Measurements from ENCODE around the gene ESYT1. TPM values are rescaled to one million over a fixed set of nuclear protein-coding genes. Genes with fewer than 3 reads are reported as not detected.

Gene ESYT1
- total RNA-seq, 6 experiments from 2014 or later, result 136 to 174 (median 151) TPM

Other genes starting within 250 kb of the ESYT1 start
- 10 to 100 TPM; 25.0 to 32.3 (median 28.3) TPM for gene PYM1, start 200.4 kb upstream of the ESYT1 start, total RNA-seq (2021; fragmentation: NEBNext Ultra II Directional; extraction: Animal tissue kit (Norgen Biotek cat#: 25700))
- 10 to 100 TPM; 67.1 to 87.4 (median 79.6) TPM for gene DGKA, start 197.1 kb upstream of the ESYT1 start, total RNA-seq (2021; fragmentation: NEBNext Ultra II Directional; extraction: Animal tissue kit (Norgen Biotek cat#: 25700))
- 1 to 10 TPM in 1 of 6 experiments, under 1 TPM in 5; 0.47 to 1.3 (median 0.59) TPM for gene PMEL, start 162.2 kb upstream of the ESYT1 start, total RNA-seq (2021; fragmentation: NEBNext Ultra II Directional; extraction: Animal tissue kit (Norgen Biotek cat#: 25700))
- 10 to 100 TPM; 27.1 to 61.0 (median 53.9) TPM for gene CDK2, start 161.4 kb upstream of the ESYT1 start, total RNA-seq (2021; fragmentation: NEBNext Ultra II Directional; extraction: Animal tissue kit (Norgen Biotek cat#: 25700))
- gene RAB5B, start 154.2 kb upstream of the ESYT1 start, total RNA-seq (2021; fragmentation: NEBNext Ultra II Directional; extraction: Animal tissue kit (Norgen Biotek cat#: 25700)), result 100 to 1,000 TPM in 2 of 6 experiments, 10 to 100 TPM in 4; 90.2 to 107 (median 96.5) TPM
- gene SUOX, start 131.0 kb upstream of the ESYT1 start, total RNA-seq (2021; fragmentation: NEBNext Ultra II Directional; extraction: Animal tissue kit (Norgen Biotek cat#: 25700)), result 10 to 100 TPM; 15.2 to 19.4 (median 17.0) TPM
- gene IKZF4, start 107.2 kb upstream of the ESYT1 start, total RNA-seq (2021; fragmentation: NEBNext Ultra II Directional; extraction: Animal tissue kit (Norgen Biotek cat#: 25700)), result 1 to 10 TPM; 5.2 to 7.2 (median 5.9) TPM
- 100 to 1,000 TPM in 1 of 6 experiments, 10 to 100 TPM in 5; 40.7 to 151 (median 52.1) TPM for gene RPS26, start 86.3 kb upstream of the ESYT1 start, total RNA-seq (2021; fragmentation: NEBNext Ultra II Directional; extraction: Animal tissue kit (Norgen Biotek cat#: 25700))
- 1 to 10 TPM; 1.0 to 2.5 (median 1.8) TPM for gene ERBB3, start 48.1 kb upstream of the ESYT1 start, total RNA-seq (2021; fragmentation: NEBNext Ultra II Directional; extraction: Animal tissue kit (Norgen Biotek cat#: 25700))
- gene PA2G4, start 23.7 kb upstream of the ESYT1 start, total RNA-seq (2021; fragmentation: NEBNext Ultra II Directional; extraction: Animal tissue kit (Norgen Biotek cat#: 25700)), result 100 to 1,000 TPM; 144 to 190 (median 177) TPM
- 1,000 to 10,000 TPM; 2,722 to 3,464 (median 3,292) TPM for gene RPL41, start 11.6 kb upstream of the ESYT1 start, total RNA-seq (2021; fragmentation: NEBNext Ultra II Directional; extraction: Animal tissue kit (Norgen Biotek cat#: 25700))
- gene ZC3H10, start 10.0 kb upstream of the ESYT1 start, total RNA-seq (2021; fragmentation: NEBNext Ultra II Directional; extraction: Animal tissue kit (Norgen Biotek cat#: 25700)), result 1 to 10 TPM; 3.3 to 4.7 (median 3.8) TPM
- 100 to 1,000 TPM in 5 of 6 experiments, 10 to 100 TPM in 1; 84.5 to 119 (median 108) TPM for gene MYL6B, start 24.3 kb downstream of the ESYT1 start, total RNA-seq (2021; fragmentation: NEBNext Ultra II Directional; extraction: Animal tissue kit (Norgen Biotek cat#: 25700))
- 1,000 to 10,000 TPM; 2,668 to 3,384 (median 3,141) TPM for gene MYL6, start 30.1 kb downstream of the ESYT1 start, total RNA-seq (2021; fragmentation: NEBNext Ultra II Directional; extraction: Animal tissue kit (Norgen Biotek cat#: 25700))
- 10 to 100 TPM; 72.1 to 99.8 (median 87.1) TPM for gene SMARCC2, start 61.2 kb downstream of the ESYT1 start, total RNA-seq (2021; fragmentation: NEBNext Ultra II Directional; extraction: Animal tissue kit (Norgen Biotek cat#: 25700))
- gene RNF41, start 93.7 kb downstream of the ESYT1 start, total RNA-seq (2021; fragmentation: NEBNext Ultra II Directional; extraction: Animal tissue kit (Norgen Biotek cat#: 25700)), result 100 to 1,000 TPM in 1 of 6 experiments, 10 to 100 TPM in 5; 65.9 to 103 (median 71.2) TPM
- gene NABP2, start 96.1 kb downstream of the ESYT1 start, total RNA-seq (2021; fragmentation: NEBNext Ultra II Directional; extraction: Animal tissue kit (Norgen Biotek cat#: 25700)), result 10 to 100 TPM; 46.8 to 53.6 (median 49.4) TPM
- gene SLC39A5, start 101.8 kb downstream of the ESYT1 start, total RNA-seq (2021; fragmentation: NEBNext Ultra II Directional; extraction: Animal tissue kit (Norgen Biotek cat#: 25700)), result under 1 TPM in 1 of 6 experiments, not detected in 5; 0.10 TPM
- gene ANKRD52, start 130.1 kb downstream of the ESYT1 start, total RNA-seq (2021; fragmentation: NEBNext Ultra II Directional; extraction: Animal tissue kit (Norgen Biotek cat#: 25700)), result 10 to 100 TPM; 57.9 to 87.8 (median 68.6) TPM
- gene COQ10A, start 138.7 kb downstream of the ESYT1 start, total RNA-seq (2021; fragmentation: NEBNext Ultra II Directional; extraction: Animal tissue kit (Norgen Biotek cat#: 25700)), result 10 to 100 TPM in 1 of 6 experiments, 1 to 10 TPM in 5; 6.4 to 10.7 (median 8.2) TPM
- 100 to 1,000 TPM; 196 to 247 (median 232) TPM for gene CS, start 172.1 kb downstream of the ESYT1 start, total RNA-seq (2021; fragmentation: NEBNext Ultra II Directional; extraction: Animal tissue kit (Norgen Biotek cat#: 25700))
- gene CNPY2, start 187.7 kb downstream of the ESYT1 start, total RNA-seq (2021; fragmentation: NEBNext Ultra II Directional; extraction: Animal tissue kit (Norgen Biotek cat#: 25700)), result 100 to 1,000 TPM; 177 to 275 (median 188) TPM
- 10 to 100 TPM in 5 of 6 experiments, 1 to 10 TPM in 1; 9.0 to 16.7 (median 14.6) TPM for gene PAN2, start 205.7 kb downstream of the ESYT1 start, total RNA-seq (2021; fragmentation: NEBNext Ultra II Directional; extraction: Animal tissue kit (Norgen Biotek cat#: 25700))
- gene IL23A, start 210.6 kb downstream of the ESYT1 start, total RNA-seq (2021; fragmentation: NEBNext Ultra II Directional; extraction: Animal tissue kit (Norgen Biotek cat#: 25700)), result under 1 TPM in 1 of 6 experiments, not detected in 5; 0.38 TPM
- gene STAT2, start 231.8 kb downstream of the ESYT1 start, total RNA-seq (2021; fragmentation: NEBNext Ultra II Directional; extraction: Animal tissue kit (Norgen Biotek cat#: 25700)), result 100 to 1,000 TPM in 2 of 6 experiments, 10 to 100 TPM in 4; 78.6 to 105 (median 95.2) TPM
- gene APOF, start 234.6 kb downstream of the ESYT1 start, total RNA-seq (2021; fragmentation: NEBNext Ultra II Directional; extraction: Animal tissue kit (Norgen Biotek cat#: 25700)), result not detected